GM23338 (cell line): ENCODE results near the gene USP7.

Experiments used
- CREB1 ChIP-seq: fragments of 250-450 bp; sonication (Bioruptor Pico); IDR thresholded peaks from 2 replicates; pipeline ENCODE4 v1.5.0; 2020; ENCODE audit warnings: low read depth, mild to moderate bottlenecking, moderate library complexity
- CTCF ChIP-seq, 2 experiments: fragments of 200-600 bp in 1 of 2; sonication (generic) in 1 of 2; conservative IDR thresholded peaks; 2 replicates each; pipeline versions ENCODE4 v1.5.1 to v1.6.1; 2016 to 2017; ENCODE audit warnings: antibody characterized with exemption in 2 of 2, low read depth in 2 of 2, mild to moderate bottlenecking in 2 of 2, moderate library complexity in 1 of 2
- ETS1 ChIP-seq: IDR thresholded peaks from 2 replicates; pipeline ENCODE4 v1.6.1; 2016; ENCODE audit warnings: antibody characterized with exemption
- EZH2 ChIP-seq: fragments of 200-600 bp; sonication (generic); IDR thresholded peaks from one replicate; pipeline ENCODE4 v1.8.0; 2017; ENCODE audit warnings: antibody characterized with exemption, mild to moderate bottlenecking, low read depth; ENCODE audit not compliant: unreplicated experiment
- EZH2phosphoT487 ChIP-seq: fragments of 200-600 bp; sonication (generic); IDR thresholded peaks from one replicate; pipeline ENCODE4 v1.8.1; 2018; ENCODE audit warnings: antibody characterized with exemption; ENCODE audit not compliant: unreplicated experiment
- JUNB ChIP-seq: IDR thresholded peaks from one replicate; pipeline ENCODE4 v1.6.1; 2016; ENCODE audit warnings: antibody characterized with exemption; ENCODE audit not compliant: unreplicated experiment
- NANOG ChIP-seq: IDR thresholded peaks from 2 replicates; pipeline ENCODE4 v1.6.1; 2016; ENCODE audit warnings: antibody characterized with exemption, borderline replicate concordance
- POLR2AphosphoS5 ChIP-seq: IDR thresholded peaks from 2 replicates; pipeline ENCODE4 v1.6.1; 2016; ENCODE audit warnings: antibody characterized with exemption, low read depth
- REST ChIP-seq: IDR thresholded peaks from one replicate; pipeline ENCODE4 v1.6.1; 2018; ENCODE audit warnings: antibody characterized with exemption; ENCODE audit not compliant: unreplicated experiment
- ZNF114 ChIP-seq: fragments of 250-450 bp; sonication (Bioruptor Pico); IDR thresholded peaks from 2 replicates; pipeline ENCODE4 v1.5.0; 2020; ENCODE audit warnings: mild to moderate bottlenecking, moderate library complexity
- ZNF462 ChIP-seq: fragments of 250-450 bp; sonication (Bioruptor Pico); IDR thresholded peaks from 2 replicates; pipeline ENCODE4 v1.5.0; 2020; ENCODE audit warnings: mild to moderate bottlenecking, moderate library complexity

GRCh38 chr16:8861563-8862308, 102.0 kb downstream of the USP7 start:
- TF ChIP-seq CTCF (conservative IDR thresholded peaks at IDR 0.05; ENCODE audit: low read depth in 2 of 2), result no peak
- TF ChIP-seq POLR2AphosphoS5, result no peak
- TF ChIP-seq EZH2, result no peak
- no peak for TF ChIP-seq REST
- TF ChIP-seq EZH2phosphoT487, result no peak
- TF ChIP-seq CREB1 (CRISPR knock-in tag), result no peak
- TF ChIP-seq NANOG, result no peak
- TF ChIP-seq ETS1, result no peak
- no peak for TF ChIP-seq ZNF462 (CRISPR knock-in tag)
- no peak for TF ChIP-seq JUNB
- no peak for TF ChIP-seq ZNF114 (CRISPR knock-in tag)
